ENCODE measurements around the gene BZW2.
"Not testable (repeated sequence)": the region's sequence is repeated elsewhere in the genome, so short reads cannot be mapped to it uniquely, and the experiment has no call there.

Gene BZW2

GRCh38 chr7:16646472-16647072, 591 bp downstream of the BZW2 start:
- peak; percentile 4 for DNase-seq

DNA sequence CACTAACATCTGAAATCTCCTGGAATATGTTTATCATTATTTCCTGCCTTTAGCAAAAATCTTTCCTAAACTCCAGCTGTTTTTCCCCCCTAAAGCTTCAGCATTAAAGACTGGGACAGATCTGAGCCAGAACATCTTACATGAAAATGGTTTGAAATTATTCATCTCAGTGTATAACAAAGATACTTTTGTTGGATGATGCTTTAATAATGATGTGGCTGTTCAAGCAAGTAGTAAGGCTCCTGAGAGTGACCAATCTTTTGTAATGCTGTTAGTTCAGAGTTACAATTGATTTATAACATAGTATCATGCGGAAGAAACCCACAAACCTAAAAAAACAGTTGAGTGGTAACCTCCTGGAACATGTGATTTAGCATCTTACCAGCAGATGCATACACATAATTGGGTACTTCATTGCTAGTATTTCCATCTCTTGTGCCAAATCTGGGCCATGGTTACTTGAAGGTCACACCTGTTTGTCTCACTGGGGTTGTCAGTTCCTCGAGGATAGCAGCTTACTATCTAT, 1.5 kb downstream of the BZW2 start:
- DNase-seq, result no peak

DNA sequence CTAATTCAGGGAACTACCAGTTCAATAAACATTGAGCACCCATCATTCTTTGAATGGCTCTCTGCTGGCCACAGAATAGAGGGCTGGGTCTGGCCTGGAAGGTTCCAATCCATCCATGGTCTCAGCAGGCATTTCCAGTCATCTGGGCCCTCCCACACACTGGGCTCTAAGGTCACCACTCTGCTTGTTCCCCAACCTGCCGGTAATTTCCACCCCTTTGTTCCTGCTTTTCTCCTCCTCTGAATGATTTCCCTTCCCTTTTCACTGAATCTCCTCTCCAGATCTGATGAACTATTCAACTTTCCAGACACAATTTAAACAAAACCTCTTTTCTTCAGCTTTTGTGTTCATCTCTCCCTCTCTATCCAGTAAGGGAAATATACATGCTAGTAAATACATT, 2.6 kb downstream of the BZW2 start:
- no peak for DNase-seq

GRCh38 chr7:16649196-16649595, 3.2 kb downstream of the BZW2 start:
- no peak for DNase-seq

DNA sequence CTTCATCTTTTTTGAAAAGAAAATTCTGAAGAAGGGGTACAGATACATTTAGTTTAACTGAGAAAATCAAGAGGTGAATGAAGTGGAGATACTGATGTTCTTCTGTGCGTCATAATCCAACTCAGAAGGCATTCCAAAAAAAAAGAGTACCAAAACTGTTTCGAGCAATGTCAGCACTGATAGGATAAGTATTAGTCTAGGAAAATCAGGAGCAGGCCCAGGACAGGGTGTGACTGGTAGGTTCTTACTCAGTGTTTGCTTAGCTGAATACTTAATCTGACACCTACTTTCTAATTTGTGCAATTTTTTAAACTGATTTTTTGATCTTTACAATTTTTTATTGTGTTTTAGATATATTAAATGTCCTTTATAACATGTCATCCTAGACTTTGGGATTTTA, 4.3 kb downstream of the BZW2 start:
- DNase-seq, result no peak

GRCh38 chr7:16651396-16652239, 5.6 kb downstream of the BZW2 start:
- DNase-seq, result no peak

DNA sequence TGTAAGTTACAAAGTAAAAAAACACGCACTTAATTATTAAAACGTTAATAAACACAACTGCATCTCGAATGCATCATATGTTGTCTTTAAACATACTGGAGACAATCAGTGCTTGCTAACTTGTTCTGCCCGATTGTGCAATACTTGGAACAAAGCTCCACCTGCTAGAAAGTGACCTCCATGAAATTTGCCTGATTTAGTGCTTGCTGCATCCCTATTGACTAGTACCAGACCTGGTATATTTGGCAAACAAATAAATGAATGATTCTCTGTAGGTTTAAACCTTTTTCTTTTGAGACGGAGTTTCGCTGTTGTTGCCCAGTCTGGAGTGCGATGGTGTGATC, 6.2 kb downstream of the BZW2 start:
- no peak for DNase-seq

DNA sequence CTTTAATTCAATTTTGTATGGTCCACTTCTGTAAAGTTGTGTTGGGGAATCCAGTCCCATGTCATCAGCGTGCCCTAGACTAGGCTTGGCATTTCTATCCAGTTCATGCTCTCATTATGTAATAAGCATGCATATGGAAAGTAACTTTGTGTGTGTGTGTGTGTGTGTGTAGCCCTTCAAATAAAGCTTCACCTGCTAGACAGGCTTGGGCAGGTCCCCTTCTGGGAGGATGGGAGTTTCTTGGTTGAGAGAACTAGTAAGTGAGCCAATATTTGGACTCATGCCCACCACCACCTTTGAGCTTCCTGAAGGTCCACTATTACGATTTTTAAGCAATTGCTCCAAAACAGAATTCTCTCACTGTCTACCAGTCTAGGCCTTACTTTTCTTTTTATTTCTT, 6.9 kb downstream of the BZW2 start:
- DNase-seq, result no peak

DNA sequence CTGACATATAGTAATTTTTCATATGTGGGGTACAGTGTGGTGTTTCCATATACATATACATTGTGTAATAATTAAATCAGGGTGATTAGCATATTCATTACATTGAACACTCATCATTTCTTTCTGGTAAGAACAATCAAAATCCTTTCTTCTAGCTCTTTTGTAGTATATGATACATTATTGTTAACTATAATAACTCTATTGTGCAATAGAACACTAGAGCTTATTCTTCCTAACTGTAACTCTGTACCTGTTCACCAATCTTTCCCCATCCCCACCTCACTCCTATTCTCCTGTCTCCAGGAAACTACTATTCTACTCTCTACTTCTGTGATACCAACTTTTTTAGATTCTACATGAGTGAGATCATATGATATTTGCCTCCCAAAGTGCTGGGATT, 9.4 kb downstream of the BZW2 start:
- no peak for DNase-seq

DNA sequence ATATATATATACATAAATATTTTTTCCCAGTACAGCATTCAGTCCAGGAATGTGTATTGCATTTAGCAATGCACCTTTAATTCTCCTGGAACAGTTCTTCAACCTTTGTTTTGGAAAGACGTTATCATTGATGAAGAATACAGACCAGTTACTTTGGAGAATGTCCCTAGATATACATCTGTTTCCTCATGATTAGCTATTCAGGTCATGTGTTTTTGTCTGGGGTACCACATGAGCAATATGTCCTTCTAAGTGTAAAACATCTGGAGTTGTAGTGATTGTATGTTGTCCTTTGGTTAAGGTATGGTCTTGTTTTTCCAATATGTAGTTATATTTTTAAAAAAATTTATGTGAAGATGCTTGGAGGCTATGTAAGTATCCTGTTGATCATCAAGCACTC, 10.2 kb downstream of the BZW2 start:
- DNase-seq, result no peak

GRCh38 chr7:16657656-16658279, 11.8 kb downstream of the BZW2 start:
- no peak for DNase-seq

- not testable (repeated sequence) for DNase-seq
Measured at GRCh38 chr7:16659854-16660497, 14.0 kb downstream of the BZW2 start.

DNA sequence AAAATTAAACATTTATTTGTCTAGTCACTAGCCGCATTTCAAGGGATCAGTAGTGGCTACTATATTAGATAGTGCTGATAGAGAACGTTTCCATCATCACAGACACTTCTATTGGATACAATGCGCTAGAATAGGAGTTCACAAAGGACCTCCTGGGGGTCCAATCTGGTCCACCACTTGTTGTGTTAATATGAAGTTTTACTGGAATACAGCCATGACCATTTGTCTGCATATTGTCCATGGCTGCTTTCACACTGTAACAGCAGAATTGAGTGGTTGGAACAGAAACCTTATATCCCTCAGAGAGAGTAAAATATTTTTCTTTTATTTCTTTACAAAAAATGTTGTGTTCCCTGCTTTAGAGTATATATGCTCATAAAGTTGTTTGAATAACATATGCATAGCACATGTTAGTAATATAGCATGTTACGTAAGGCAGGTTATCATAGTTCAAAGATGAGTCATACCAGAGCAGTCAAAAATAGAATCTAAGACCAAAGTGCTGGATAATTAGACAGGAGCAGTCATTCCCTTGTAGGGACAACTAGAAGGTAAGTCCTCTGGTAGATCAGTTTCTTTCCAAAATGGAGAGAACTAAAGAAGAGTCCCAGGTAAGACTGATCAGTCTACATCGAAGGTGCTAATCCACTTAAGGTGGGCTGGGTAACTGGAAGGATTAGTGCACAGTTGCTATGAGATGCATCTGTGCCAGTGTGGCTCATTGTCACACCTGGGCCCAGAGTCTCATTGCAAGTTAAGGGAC, 14.9 kb downstream of the BZW2 start:
- no peak for DNase-seq

DNA sequence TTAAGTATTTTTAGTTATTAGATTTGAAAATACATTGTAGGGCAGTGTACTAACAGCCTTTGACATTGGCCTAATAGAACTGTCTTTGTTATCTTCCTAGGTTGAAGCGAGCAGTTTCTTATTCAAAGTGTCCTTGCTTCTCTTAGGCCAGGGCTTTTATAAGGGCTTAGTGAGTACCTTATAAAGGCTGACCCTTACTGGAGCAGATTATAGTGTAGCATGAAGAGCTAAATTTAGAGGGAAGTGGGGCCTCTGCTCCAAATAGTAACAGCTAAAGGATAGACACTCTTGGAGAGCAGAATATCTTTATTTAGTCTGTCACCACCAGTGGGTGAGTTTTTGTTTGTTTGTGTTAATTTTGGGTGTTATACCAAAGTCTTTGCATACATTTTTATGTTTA, 15.9 kb downstream of the BZW2 start:
- no peak for DNase-seq

DNA sequence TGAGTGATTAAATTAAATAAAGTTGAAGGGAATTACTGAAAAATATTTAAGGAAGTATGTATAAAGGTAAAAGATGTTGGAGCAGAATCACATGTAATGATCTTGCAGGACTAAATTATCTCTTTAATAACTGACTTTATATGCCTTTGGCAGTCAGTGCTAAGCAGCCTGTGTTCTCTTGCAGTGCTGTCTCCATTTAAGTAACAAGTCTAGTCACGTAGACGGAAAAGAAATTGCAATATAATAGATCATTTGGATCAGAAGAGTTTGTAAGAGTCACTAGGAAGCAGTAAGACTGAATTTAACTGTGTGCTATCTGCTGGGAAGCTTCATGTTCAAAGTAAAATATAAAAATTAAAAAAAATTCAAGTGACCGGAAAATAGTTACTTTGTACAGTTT, 21.4 kb downstream of the BZW2 start:
- no peak for DNase-seq

- DNase-seq, result no peak
Measured at GRCh38 chr7:16668049-16668858, 22.3 kb downstream of the BZW2 start.

GRCh38 chr7:16668978-16669377, 23.0 kb downstream of the BZW2 start:
- DNase-seq, result no peak

- no peak for DNase-seq
Measured at GRCh38 chr7:16669581-16669980, 23.6 kb downstream of the BZW2 start.

DNA sequence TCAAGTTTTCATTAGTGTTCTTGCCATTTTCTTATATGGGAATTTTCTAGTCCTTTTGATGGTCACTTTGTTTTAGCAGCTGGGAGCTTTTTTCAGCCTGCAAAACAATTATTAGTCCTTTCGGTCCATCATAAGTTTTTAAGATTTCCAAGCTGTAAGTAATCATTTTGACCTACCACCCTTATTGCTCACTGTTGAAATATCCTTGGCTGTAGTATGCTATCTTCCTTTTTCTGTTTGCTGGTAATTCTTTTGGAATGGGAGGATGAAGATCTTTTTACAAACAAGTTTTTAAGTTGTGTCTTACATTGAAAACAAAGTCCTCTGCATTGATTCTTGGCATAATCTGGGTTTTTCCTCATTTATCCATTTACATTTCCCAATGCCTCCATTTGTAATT, 24.0 kb downstream of the BZW2 start:
- no peak for DNase-seq

DNA sequence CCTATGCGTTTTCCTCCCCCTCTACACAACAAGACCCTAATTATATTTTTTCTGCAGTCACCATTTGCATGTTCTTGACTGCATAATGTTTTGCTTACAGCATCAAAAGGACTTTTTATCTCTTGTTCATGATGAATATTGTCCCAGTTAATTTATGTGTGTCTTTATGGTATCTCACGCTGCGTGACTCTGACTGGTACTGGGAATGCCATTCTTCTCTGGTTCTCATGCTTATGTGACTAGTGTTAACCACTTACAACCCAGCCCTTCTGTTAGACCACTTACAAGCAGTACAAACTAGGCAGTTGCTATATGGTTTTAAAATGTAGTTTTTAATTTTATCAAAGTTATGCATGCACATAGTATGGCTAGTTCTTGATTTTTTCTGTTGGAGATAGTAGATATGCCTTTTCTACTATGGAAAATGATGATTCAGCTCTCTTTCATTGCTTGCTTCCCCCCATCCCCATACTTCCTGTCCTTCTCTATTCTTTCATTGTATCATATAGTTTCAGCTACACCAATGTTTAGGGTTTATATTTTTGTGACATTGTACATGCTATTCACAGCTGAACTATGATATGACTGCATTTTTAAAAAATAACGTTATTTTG, 24.9 kb downstream of the BZW2 start:
- no peak for DNase-seq

GRCh38 chr7:16671811-16672210, 25.8 kb downstream of the BZW2 start:
- DNase-seq, result no peak

- no peak for DNase-seq
Measured at GRCh38 chr7:16675277-16675676, 29.3 kb downstream of the BZW2 start.
